ENCODE data around the gene PFKFB4. TPM values are rescaled to one million over a fixed set of nuclear protein-coding genes. Genes with fewer than 3 reads are reported as not detected.

The PFKFB4 gene
- total and polyA plus RNA-seq, 10 of the 15 experiments (the other 5 are each of a cell fraction or from before 2014, with no cell fraction given), result 0.37 to 89.1 (median 5.2) TPM

DNA sequence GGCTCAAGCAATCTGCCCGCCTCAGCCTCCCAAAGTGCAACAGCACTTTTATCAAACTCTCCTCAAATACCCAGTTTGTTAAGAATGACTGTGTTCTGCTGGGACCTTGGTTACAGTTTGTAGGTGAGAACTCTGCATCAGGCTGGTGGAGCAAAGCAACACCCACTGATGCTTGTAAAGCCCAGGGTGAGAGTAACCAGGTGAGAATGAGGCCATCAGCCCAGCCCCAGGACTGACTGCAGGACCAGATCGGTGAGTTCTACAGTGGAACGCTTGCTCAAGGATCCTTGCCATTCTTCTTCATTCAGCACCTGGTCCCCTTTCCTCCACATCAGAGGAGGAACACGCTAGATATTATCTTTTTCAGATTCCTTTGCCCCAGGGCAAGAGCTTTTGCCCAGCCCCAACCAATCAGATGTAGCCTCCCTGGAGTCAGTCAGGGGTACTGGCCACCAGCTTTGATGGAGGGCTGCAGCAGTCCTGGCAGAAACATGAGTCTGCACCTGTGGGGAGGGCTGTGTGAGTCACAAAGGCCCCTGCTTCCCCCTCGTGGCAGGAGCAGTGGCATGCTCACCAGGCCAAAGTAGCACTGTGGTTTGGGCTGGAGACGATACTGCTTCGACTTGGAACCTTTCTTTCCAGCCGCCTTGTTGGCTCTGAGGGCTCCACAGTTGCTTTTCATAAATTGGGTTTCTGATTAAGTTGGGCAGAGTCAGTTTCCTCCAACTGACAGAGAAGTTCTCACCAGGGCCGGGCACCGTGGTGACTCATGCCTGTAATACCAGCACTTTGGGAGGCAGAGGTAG, 49.1 kb downstream of the PFKFB4 start:
- TF ChIP-seq, protein P1, sequence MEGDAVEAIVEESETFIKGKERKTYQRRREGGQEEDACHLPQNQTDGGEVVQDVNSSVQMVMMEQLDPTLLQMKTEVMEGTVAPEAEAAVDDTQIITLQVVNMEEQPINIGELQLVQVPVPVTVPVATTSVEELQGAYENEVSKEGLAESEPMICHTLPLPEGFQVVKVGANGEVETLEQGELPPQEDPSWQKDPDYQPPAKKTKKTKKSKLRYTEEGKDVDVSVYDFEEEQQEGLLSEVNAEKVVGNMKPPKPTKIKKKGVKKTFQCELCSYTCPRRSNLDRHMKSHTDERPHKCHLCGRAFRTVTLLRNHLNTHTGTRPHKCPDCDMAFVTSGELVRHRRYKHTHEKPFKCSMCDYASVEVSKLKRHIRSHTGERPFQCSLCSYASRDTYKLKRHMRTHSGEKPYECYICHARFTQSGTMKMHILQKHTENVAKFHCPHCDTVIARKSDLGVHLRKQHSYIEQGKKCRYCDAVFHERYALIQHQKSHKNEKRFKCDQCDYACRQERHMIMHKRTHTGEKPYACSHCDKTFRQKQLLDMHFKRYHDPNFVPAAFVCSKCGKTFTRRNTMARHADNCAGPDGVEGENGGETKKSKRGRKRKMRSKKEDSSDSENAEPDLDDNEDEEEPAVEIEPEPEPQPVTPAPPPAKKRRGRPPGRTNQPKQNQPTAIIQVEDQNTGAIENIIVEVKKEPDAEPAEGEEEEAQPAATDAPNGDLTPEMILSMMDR (IDR thresholded peaks at IDR 0.05 in 2 of 3, conservative IDR thresholded peaks at IDR 0.05 in 1 of 3; ENCODE audit: control insufficient read depth in 2 of 3, extremely low read depth in 1 of 3, insufficient read depth in 1 of 3, low read depth in 3 of 3, low read length in 3 of 3), result peak; percentile 80 to 83 (median 81); a peak in 5 of 6 replicates
- TF ChIP-seq SMARCA5 (IDR thresholded peaks at IDR 0.05) (no peak), RAD51 (IDR thresholded peaks at IDR 0.05) (no peak), RAD21 (IDR thresholded peaks at IDR 0.05; ENCODE audit: insufficient read depth, low read depth, low read length) (peak; percentile 91), EGR1 (IDR thresholded peaks at IDR 0.05; ENCODE audit: borderline replicate concordance in 1 of 2, low read depth in 2 of 2, low read length in 2 of 2) (no peak), SMC3 (IDR thresholded peaks at IDR 0.05; ENCODE audit: borderline replicate concordance, low read length) (peak; percentile 73; the same call in 1 of the 2 replicates), RUNX3 (IDR thresholded peaks at IDR 0.05; ENCODE audit: low read length) (peak; percentile 68), CBFB (IDR thresholded peaks at IDR 0.05; ENCODE audit: low read depth) (0 out of 2 replicates have a peak, but pooled peaks have one; percentile 24)
- no peaks in the 10 kb centered on the region for H3K36me3 ChIP-seq (ENCODE audit: control insufficient read depth in 2 of 2, insufficient read depth in 2 of 2, low read length in 1 of 2)
- no peak overlapping the region for H3K27ac ChIP-seq (ENCODE audit: control insufficient read depth, insufficient read depth)
- SMC1A ChIA-PET (ENCODE audit: uncharacterized antibody, unreplicated experiment), result interaction anchor here (0.9 to 3.2 kb wide), 8 partner anchors 35 to 277 kb away, joined by 3 to 20 read pairs (median 11); partner anchors contain the start of gene ATRIP
- H2AFZ ChIP-seq (ENCODE audit: control insufficient read depth, low read depth, low read length), result no peak overlapping the region; the same call in 1 of the 2 replicates
- no peak overlapping the region for H3K9ac ChIP-seq (ENCODE audit: control insufficient read depth, insufficient read depth, low read length)
- intact Hi-C loops (cut with micrococcal nuclease; ENCODE audit: unreplicated experiment), result loop anchor here (1.0 to 5.0 kb wide), 4 partner anchors 42 to 235 kb away; partner anchors contain the start of gene ATRIP
- WGBS (ENCODE audit: insufficient coverage, insufficient replicate concordance, low lambda C conversion rate, missing lambda C conversion rate), result 41% methylated on average over 10 of the region's 10 CpGs
- in situ Hi-C loops (cut with MboI), result no loop called here
- H3K4me1 ChIP-seq (ENCODE audit: control insufficient read depth, insufficient read depth, low read length), result peaks cover 6% of the 10 kb centered on the region
- H3K79me2 ChIP-seq (ENCODE audit: control insufficient read depth, insufficient read depth, low read length), result no peaks in the 10 kb centered on the region
- POLR2A ChIA-PET, result interaction anchor here (0.5 to 1.0 kb wide), 6 partner anchors 13 to 129 kb away, joined by 3 to 4 read pairs (median 3); no protein-coding TSS in a partner anchor
- RAD21 ChIA-PET (ENCODE audit: unreplicated experiment), result interaction anchor here (0.9 to 2.2 kb wide), 9 partner anchors 15 to 106 kb away, joined by 3 to 11 read pairs (median 4); partner anchors contain the start of genes CCDC51 and TMA7
- BruUV-seq (replicated peaks), result no TSS peak
- CTCF ChIA-PET, result interaction anchor here (0.6 to 6.2 kb wide), 16 partner anchors 15 to 276 kb away, joined by 3 to 70 read pairs (median 4); partner anchors contain the start of genes ATRIP and SLC26A6
- peak; percentile 90 for ATAC-seq
- H3K9me3 ChIP-seq (replicated peaks; ENCODE audit: control insufficient read depth, insufficient read depth, low read length), result no peaks in the 10 kb centered on the region
- H4K20me1 ChIP-seq (ENCODE audit: control insufficient read depth, insufficient read depth), result no peaks in the 10 kb centered on the region
- no peak overlapping the region for H3K4me2 ChIP-seq (ENCODE audit: control insufficient read depth, insufficient read depth)
- H3K27me3 ChIP-seq (replicated peaks in 1 of 2; ENCODE audit: control insufficient read depth in 2 of 2, insufficient read depth in 2 of 2, low read length in 1 of 2), result no peaks in the 10 kb centered on the region
- DNase-seq (ENCODE audit: low read depth, low spot score), result no peak
- peak; percentile 92 for FAIRE-seq
- H3K4me3 ChIP-seq, result no peak overlapping the region
